Gastroesophageal sphincter (tissue), 3 donors: ENCODE results near the gene AXIN1.

Experiments used
- CTCF ChIP-seq, 4 experiments: fragments of 200-600 bp in 2 of 4; fragments of 450-650 bp in 2 of 4; sonication (generic) in 1 of 4; IDR thresholded peaks; one replicate each; pipeline ENCODE4 v1.5.1; 2017 to 2019; ENCODE audit warnings: antibody characterized with exemption in 4 of 4, mild to moderate bottlenecking in 2 of 4, moderate library complexity in 2 of 4
- EP300 ChIP-seq: sonication (generic); formaldehyde crosslinking; IDR thresholded peaks from one replicate; pipeline ENCODE4 v1.6.1; 2017; ENCODE audit warnings: antibody characterized with exemption, mild to moderate bottlenecking
- POLR2A ChIP-seq, 2 donors: fragments of 450-650 bp; IDR thresholded peaks; one replicate each; pipeline ENCODE4 v1.6.1; 2017; ENCODE audit warnings: antibody characterized with exemption in 2 of 2, mild to moderate bottlenecking in 2 of 2, moderate library complexity in 1 of 2
- POLR2AphosphoS5 ChIP-seq: sonication (generic); formaldehyde crosslinking; IDR thresholded peaks from one replicate; pipeline ENCODE4 v1.6.1; 2017; ENCODE audit warnings: antibody characterized with exemption

GRCh38 chr16:263182-263774, 89.2 kb downstream of the AXIN1 start:
- TF ChIP-seq CTCF (IDR thresholded peaks at IDR 0.05) (no peak), POLR2AphosphoS5 (no peak), POLR2A (IDR thresholded peaks at IDR 0.05) (no peak), EP300 (no peak)
